ENCODE data around the gene TBC1D1. TPM values are rescaled to one million over a fixed set of nuclear protein-coding genes. Genes with fewer than 3 reads are reported as not detected.

Gene TBC1D1
- total and polyA plus RNA-seq, 2 experiments from 2014 or later = 53.9 to 151 TPM

DNA sequence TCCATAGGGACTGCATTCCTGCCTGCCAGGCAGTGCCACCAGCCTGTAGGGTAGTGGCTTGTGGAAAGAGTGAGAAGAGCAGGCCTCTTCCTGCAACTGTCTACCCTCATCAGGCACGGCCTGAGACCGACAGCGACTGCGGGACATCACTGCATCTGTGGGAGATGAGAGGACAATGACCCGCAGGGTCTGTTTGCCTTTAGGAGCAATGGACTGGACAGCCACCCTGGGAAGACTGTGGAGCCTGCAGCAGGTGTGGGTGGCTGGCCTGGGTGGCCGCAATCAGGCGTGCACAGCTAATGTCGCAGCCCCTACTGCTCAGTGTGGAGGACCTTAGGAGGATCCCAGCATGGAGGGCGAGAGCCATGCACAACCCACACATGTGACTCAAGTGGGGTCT, 297.3 kb downstream of the TBC1D1 start:
- no peaks in the 10 kb centered on the region for H3K9me2 ChIP-seq (ENCODE audit: insufficient read depth)
- no peak overlapping the region for H3K27ac ChIP-seq (ENCODE audit: low read depth)
- H3K79me2 ChIP-seq (replicated peaks; ENCODE audit: insufficient read depth) = no peaks in the 10 kb centered on the region
- H3K4me2 ChIP-seq = no peak overlapping the region
- H3K27me3 Mint-ChIP-seq (ENCODE audit: insufficient read depth, low read depth, poor library complexity) = no peaks in the 10 kb centered on the region
- no peak overlapping the region for H3K4me3 ChIP-seq
- no peak overlapping the region for H3K27ac Mint-ChIP-seq
- no peaks in the 10 kb centered on the region for H3F3A ChIP-seq (replicated peaks; ENCODE audit: low read depth)
- H3K4me1 Mint-ChIP-seq = no peaks in the 10 kb centered on the region
- DNase-seq (ENCODE audit: low spot score) = no peak
- H3K9me3 Mint-ChIP-seq = peaks cover 6% of the 10 kb centered on the region
- no peak overlapping the region for H2AFZ ChIP-seq
- H3K4me1 ChIP-seq (ENCODE audit: insufficient read depth) = no peaks in the 10 kb centered on the region
- peaks cover 5% of the 10 kb centered on the region for H3K36me3 Mint-ChIP-seq (ENCODE audit: low read depth)
- H4K20me1 ChIP-seq (replicated peaks; ENCODE audit: insufficient read depth) = no peaks in the 10 kb centered on the region
- H3K4me3 Mint-ChIP-seq = no peak overlapping the region
- ATAC-seq = no peak
- no peaks in the 10 kb centered on the region for H3K27me3 ChIP-seq (ENCODE audit: insufficient read depth)
- TF ChIP-seq JUNB (IDR thresholded peaks at IDR 0.05; ENCODE audit: unreplicated experiment) = no peak
- TF ChIP-seq NANOG (IDR thresholded peaks at IDR 0.05; ENCODE audit: borderline replicate concordance) = no peak
- TF ChIP-seq, protein P1, sequence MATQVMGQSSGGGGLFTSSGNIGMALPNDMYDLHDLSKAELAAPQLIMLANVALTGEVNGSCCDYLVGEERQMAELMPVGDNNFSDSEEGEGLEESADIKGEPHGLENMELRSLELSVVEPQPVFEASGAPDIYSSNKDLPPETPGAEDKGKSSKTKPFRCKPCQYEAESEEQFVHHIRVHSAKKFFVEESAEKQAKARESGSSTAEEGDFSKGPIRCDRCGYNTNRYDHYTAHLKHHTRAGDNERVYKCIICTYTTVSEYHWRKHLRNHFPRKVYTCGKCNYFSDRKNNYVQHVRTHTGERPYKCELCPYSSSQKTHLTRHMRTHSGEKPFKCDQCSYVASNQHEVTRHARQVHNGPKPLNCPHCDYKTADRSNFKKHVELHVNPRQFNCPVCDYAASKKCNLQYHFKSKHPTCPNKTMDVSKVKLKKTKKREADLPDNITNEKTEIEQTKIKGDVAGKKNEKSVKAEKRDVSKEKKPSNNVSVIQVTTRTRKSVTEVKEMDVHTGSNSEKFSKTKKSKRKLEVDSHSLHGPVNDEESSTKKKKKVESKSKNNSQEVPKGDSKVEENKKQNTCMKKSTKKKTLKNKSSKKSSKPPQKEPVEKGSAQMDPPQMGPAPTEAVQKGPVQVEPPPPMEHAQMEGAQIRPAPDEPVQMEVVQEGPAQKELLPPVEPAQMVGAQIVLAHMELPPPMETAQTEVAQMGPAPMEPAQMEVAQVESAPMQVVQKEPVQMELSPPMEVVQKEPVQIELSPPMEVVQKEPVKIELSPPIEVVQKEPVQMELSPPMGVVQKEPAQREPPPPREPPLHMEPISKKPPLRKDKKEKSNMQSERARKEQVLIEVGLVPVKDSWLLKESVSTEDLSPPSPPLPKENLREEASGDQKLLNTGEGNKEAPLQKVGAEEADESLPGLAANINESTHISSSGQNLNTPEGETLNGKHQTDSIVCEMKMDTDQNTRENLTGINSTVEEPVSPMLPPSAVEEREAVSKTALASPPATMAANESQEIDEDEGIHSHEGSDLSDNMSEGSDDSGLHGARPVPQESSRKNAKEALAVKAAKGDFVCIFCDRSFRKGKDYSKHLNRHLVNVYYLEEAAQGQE (IDR thresholded peaks at IDR 0.05; ENCODE audit: unreplicated experiment) = no peak
- TF ChIP-seq, protein P2, sequence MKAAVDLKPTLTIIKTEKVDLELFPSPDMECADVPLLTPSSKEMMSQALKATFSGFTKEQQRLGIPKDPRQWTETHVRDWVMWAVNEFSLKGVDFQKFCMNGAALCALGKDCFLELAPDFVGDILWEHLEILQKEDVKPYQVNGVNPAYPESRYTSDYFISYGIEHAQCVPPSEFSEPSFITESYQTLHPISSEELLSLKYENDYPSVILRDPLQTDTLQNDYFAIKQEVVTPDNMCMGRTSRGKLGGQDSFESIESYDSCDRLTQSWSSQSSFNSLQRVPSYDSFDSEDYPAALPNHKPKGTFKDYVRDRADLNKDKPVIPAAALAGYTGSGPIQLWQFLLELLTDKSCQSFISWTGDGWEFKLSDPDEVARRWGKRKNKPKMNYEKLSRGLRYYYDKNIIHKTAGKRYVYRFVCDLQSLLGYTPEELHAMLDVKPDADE (IDR thresholded peaks at IDR 0.05) = no peak
- no peak for TF ChIP-seq ZNF114 (CRISPR knock-in tag; IDR thresholded peaks at IDR 0.05)
- no peak for TF ChIP-seq CREB1 (CRISPR knock-in tag; IDR thresholded peaks at IDR 0.05; ENCODE audit: low read depth)
- TF ChIP-seq ZNF331 (CRISPR knock-in tag; IDR thresholded peaks at IDR 0.05; ENCODE audit: low read depth) = no peak
- no peak for TF ChIP-seq EZH2phosphoT487 (IDR thresholded peaks at IDR 0.05; ENCODE audit: unreplicated experiment)
- TF ChIP-seq EZH2 (IDR thresholded peaks at IDR 0.05; ENCODE audit: low read depth, unreplicated experiment) = no peak
- TF ChIP-seq, protein P3, sequence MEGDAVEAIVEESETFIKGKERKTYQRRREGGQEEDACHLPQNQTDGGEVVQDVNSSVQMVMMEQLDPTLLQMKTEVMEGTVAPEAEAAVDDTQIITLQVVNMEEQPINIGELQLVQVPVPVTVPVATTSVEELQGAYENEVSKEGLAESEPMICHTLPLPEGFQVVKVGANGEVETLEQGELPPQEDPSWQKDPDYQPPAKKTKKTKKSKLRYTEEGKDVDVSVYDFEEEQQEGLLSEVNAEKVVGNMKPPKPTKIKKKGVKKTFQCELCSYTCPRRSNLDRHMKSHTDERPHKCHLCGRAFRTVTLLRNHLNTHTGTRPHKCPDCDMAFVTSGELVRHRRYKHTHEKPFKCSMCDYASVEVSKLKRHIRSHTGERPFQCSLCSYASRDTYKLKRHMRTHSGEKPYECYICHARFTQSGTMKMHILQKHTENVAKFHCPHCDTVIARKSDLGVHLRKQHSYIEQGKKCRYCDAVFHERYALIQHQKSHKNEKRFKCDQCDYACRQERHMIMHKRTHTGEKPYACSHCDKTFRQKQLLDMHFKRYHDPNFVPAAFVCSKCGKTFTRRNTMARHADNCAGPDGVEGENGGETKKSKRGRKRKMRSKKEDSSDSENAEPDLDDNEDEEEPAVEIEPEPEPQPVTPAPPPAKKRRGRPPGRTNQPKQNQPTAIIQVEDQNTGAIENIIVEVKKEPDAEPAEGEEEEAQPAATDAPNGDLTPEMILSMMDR (conservative IDR thresholded peaks at IDR 0.05; ENCODE audit: low read depth in 2 of 2) = no peak
- TF ChIP-seq STAT1 (IDR thresholded peaks at IDR 0.05; ENCODE audit: unreplicated experiment) = no peak
- TF ChIP-seq POLR2AphosphoS5 (IDR thresholded peaks at IDR 0.05; ENCODE audit: low read depth) = no peak
- TF ChIP-seq, protein P4, sequence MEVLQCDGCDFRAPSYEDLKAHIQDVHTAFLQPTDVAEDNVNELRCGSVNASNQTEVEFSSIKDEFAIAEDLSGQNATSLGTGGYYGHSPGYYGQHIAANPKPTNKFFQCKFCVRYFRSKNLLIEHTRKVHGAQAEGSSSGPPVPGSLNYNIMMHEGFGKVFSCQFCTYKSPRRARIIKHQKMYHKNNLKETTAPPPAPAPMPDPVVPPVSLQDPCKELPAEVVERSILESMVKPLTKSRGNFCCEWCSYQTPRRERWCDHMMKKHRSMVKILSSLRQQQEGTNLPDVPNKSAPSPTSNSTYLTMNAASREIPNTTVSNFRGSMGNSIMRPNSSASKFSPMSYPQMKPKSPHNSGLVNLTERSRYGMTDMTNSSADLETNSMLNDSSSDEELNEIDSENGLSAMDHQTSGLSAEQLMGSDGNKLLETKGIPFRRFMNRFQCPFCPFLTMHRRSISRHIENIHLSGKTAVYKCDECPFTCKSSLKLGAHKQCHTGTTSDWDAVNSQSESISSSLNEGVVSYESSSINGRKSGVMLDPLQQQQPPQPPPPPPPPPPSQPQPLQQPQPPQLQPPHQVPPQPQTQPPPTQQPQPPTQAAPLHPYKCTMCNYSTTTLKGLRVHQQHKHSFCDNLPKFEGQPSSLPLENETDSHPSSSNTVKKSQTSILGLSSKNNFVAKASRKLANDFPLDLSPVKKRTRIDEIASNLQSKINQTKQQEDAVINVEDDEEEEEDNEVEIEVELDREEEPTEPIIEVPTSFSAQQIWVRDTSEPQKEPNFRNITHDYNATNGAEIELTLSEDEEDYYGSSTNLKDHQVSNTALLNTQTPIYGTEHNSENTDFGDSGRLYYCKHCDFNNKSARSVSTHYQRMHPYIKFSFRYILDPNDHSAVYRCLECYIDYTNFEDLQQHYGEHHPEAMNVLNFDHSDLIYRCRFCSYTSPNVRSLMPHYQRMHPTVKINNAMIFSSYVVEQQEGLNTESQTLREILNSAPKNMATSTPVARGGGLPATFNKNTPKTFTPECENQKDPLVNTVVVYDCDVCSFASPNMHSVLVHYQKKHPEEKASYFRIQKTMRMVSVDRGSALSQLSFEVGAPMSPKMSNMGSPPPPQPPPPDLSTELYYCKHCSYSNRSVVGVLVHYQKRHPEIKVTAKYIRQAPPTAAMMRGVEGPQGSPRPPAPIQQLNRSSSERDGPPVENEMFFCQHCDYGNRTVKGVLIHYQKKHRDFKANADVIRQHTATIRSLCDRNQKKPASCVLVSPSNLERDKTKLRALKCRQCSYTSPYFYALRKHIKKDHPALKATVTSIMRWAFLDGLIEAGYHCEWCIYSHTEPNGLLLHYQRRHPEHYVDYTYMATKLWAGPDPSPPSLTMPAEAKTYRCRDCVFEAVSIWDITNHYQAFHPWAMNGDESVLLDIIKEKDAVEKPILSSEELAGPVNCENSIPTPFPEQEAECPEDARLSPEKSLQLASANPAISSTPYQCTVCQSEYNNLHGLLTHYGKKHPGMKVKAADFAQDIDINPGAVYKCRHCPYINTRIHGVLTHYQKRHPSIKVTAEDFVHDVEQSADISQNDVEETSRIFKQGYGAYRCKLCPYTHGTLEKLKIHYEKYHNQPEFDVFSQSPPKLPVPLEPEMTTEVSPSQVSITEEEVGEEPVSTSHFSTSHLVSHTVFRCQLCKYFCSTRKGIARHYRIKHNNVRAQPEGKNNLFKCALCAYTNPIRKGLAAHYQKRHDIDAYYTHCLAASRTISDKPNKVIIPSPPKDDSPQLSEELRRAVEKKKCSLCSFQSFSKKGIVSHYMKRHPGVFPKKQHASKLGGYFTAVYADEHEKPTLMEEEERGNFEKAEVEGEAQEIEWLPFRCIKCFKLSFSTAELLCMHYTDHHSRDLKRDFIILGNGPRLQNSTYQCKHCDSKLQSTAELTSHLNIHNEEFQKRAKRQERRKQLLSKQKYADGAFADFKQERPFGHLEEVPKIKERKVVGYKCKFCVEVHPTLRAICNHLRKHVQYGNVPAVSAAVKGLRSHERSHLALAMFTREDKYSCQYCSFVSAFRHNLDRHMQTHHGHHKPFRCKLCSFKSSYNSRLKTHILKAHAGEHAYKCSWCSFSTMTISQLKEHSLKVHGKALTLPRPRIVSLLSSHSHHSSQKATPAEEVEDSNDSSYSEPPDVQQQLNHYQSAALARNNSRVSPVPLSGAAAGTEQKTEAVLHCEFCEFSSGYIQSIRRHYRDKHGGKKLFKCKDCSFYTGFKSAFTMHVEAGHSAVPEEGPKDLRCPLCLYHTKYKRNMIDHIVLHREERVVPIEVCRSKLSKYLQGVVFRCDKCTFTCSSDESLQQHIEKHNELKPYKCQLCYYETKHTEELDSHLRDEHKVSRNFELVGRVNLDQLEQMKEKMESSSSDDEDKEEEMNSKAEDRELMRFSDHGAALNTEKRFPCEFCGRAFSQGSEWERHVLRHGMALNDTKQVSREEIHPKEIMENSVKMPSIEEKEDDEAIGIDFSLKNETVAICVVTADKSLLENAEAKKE (CRISPR knock-in tag; IDR thresholded peaks at IDR 0.05) = no peak
- H3K36me3 ChIP-seq (ENCODE audit: insufficient read depth) = no peaks in the 10 kb centered on the region

Measured in GM23338 (cell line).